Loucy (cell line): ENCODE measurements around the gene ZNF511.
A peak's percentile ranks its signal among the peaks of the same experiment; 100 is the strongest.

Source experiments
- H2AFZ ChIP-seq: fragments of 200-600 bp; sonication (generic); 2 replicates; pipeline ENCODE4 v1.6.0; 2016; ENCODE audit warnings: antibody characterized with exemption, mild to moderate bottlenecking, low read length, moderate library complexity
- H3F3A ChIP-seq: fragments of 200-600 bp; 2 replicates; pipeline ENCODE4 v1.6.0; 2016; ENCODE audit warnings: antibody characterized with exemption, low read depth, mild to moderate bottlenecking
- H3K27me3 ChIP-seq: fragments of 200-600 bp; sonication (generic); 2 replicates; pipeline ENCODE4 v1.6.1; 2014; ENCODE audit warnings: low read length, mild to moderate bottlenecking; ENCODE audit not compliant: insufficient read depth, poor library complexity, severe bottlenecking
- H3K36me3 ChIP-seq: fragments of 200-600 bp; sonication (generic); 2 replicates; pipeline ENCODE4 v1.6.1; 2016; ENCODE audit warnings: low read length; ENCODE audit not compliant: insufficient read depth
- H3K4me1 ChIP-seq: fragments of 200-600 bp; sonication (generic); 2 replicates; pipeline ENCODE4 v1.5.1; 2014; ENCODE audit warnings: low read length, mild to moderate bottlenecking; ENCODE audit not compliant: insufficient read depth, poor library complexity, severe bottlenecking
- H3K4me2 ChIP-seq: fragments of 200-600 bp; sonication (generic); 2 replicates; pipeline ENCODE4 v1.6.0; 2014; ENCODE audit warnings: antibody characterized with exemption, low read length, low read depth, mild to moderate bottlenecking; ENCODE audit not compliant: poor library complexity, severe bottlenecking
- H3K4me3 ChIP-seq: fragments of 200-600 bp; sonication (generic); 2 replicates; pipeline ENCODE4 v1.5.1; 2014; ENCODE audit warnings: low read length, mild to moderate bottlenecking, mixed read lengths; ENCODE audit not compliant: poor library complexity, severe bottlenecking
- H3K79me2 ChIP-seq: fragments of 200-600 bp; sonication (generic); 2 replicates; pipeline ENCODE4 v1.6.1; 2014; ENCODE audit warnings: low read length; ENCODE audit not compliant: insufficient read depth
- H3K9ac ChIP-seq: fragments of 200-600 bp; sonication (generic); 2 replicates; pipeline ENCODE4 v1.6.0; 2014; ENCODE audit warnings: mild to moderate bottlenecking, low read depth, low read length, moderate library complexity; ENCODE audit not compliant: poor library complexity, severe bottlenecking
- H3K9me2 ChIP-seq: fragments of 200-600 bp; sonication (generic); replicated peaks from 2 replicates; pipeline ENCODE4 v1.6.1; 2016; ENCODE audit warnings: low read depth, low read length, mixed read lengths
- H3K9me3 ChIP-seq: fragments of 200-600 bp; sonication (generic); 2 replicates; pipeline ENCODE4 v1.6.1; 2014; ENCODE audit warnings: mild to moderate bottlenecking, antibody characterized with exemption, low read length, low read depth; ENCODE audit not compliant: insufficient read depth
- H4K20me1 ChIP-seq: fragments of 200-600 bp; sonication (generic); 2 replicates; pipeline ENCODE4 v1.6.0; 2014; ENCODE audit warnings: antibody characterized with exemption, low read length, mild to moderate bottlenecking; ENCODE audit not compliant: insufficient read depth, poor library complexity, severe bottlenecking
- EZH2phosphoT487 ChIP-seq: fragments of 200-600 bp; IDR thresholded peaks from 2 replicates; pipeline ENCODE4 v1.6.1; 2018; ENCODE audit warnings: antibody characterized with exemption, mild to moderate bottlenecking, moderate library complexity, borderline replicate concordance
- TF ChIP-seq, protein P1 (sequence below): fragments of 200-600 bp; sonication (generic); conservative IDR thresholded peaks from 2 replicates; pipeline ENCODE4 v1.5.1; 2014; ENCODE audit warnings: mild to moderate bottlenecking, antibody characterized with exemption, low read length

Gene ZNF511

GRCh38 chr10:133261726-133262325 is 46.9 kb upstream of the ZNF511 start:
- peak overlapping the region; percentile 86 for H3K4me3 ChIP-seq
- H4K20me1 ChIP-seq = no peaks in the 10 kb centered on the region
- no peaks in the 10 kb centered on the region for H3K79me2 ChIP-seq
- H3K9me3 ChIP-seq = no peaks in the 10 kb centered on the region
- no peaks in the 10 kb centered on the region for H3K36me3 ChIP-seq
- peaks cover 13% of the 10 kb centered on the region for H3F3A ChIP-seq
- peaks cover 72% of the 10 kb centered on the region for H3K4me1 ChIP-seq
- H3K4me2 ChIP-seq = peak overlapping the region; percentile 80
- no peaks in the 10 kb centered on the region for H3K9me2 ChIP-seq
- H2AFZ ChIP-seq = peak overlapping the region; percentile 83
- TF ChIP-seq EZH2phosphoT487 = no peak
- TF ChIP-seq, protein P1, sequence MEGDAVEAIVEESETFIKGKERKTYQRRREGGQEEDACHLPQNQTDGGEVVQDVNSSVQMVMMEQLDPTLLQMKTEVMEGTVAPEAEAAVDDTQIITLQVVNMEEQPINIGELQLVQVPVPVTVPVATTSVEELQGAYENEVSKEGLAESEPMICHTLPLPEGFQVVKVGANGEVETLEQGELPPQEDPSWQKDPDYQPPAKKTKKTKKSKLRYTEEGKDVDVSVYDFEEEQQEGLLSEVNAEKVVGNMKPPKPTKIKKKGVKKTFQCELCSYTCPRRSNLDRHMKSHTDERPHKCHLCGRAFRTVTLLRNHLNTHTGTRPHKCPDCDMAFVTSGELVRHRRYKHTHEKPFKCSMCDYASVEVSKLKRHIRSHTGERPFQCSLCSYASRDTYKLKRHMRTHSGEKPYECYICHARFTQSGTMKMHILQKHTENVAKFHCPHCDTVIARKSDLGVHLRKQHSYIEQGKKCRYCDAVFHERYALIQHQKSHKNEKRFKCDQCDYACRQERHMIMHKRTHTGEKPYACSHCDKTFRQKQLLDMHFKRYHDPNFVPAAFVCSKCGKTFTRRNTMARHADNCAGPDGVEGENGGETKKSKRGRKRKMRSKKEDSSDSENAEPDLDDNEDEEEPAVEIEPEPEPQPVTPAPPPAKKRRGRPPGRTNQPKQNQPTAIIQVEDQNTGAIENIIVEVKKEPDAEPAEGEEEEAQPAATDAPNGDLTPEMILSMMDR = no peak
- no peaks in the 10 kb centered on the region for H3K27me3 ChIP-seq
- H3K9ac ChIP-seq = peak overlapping the region; percentile 87

DNA sequence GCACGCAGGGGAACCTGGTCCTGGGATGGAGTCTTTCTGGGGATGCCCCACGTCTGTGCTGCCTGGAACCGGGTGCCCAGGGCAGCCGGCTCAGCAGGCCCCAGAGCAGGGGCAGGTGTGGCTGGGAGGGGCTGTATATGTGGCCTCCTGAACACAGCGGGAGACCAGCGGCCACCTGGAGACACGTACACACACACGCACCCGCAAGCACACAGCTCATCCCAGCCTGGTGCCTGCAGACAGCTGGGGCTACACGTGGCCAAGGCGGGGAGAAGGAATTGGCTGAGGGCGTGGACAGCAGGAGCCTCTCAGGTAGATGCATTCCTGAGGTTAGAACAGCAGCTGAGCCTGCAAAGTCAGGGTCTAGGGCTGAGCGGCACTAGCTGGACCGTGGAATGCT is 46.0 kb upstream of the ZNF511 start:
- H3K9me3 ChIP-seq = no peaks in the 10 kb centered on the region
- no peak overlapping the region for H2AFZ ChIP-seq
- no peaks in the 10 kb centered on the region for H3K36me3 ChIP-seq
- H3K4me3 ChIP-seq = no peak overlapping the region
- no peaks in the 10 kb centered on the region for H3K27me3 ChIP-seq
- peaks cover 10% of the 10 kb centered on the region; the same call in 1 of the 2 replicates for H3F3A ChIP-seq
- no peaks in the 10 kb centered on the region for H3K9me2 ChIP-seq
- TF ChIP-seq EZH2phosphoT487 = no peak
- TF ChIP-seq, protein P1 = no peak
- no peak overlapping the region for H3K9ac ChIP-seq
- peak overlapping the region; percentile 48 for H3K4me2 ChIP-seq
- H3K4me1 ChIP-seq = peaks cover 63% of the 10 kb centered on the region
- H3K79me2 ChIP-seq = no peaks in the 10 kb centered on the region
- no peaks in the 10 kb centered on the region for H4K20me1 ChIP-seq

- no peak overlapping the region for H3K9ac ChIP-seq
- peaks cover 54% of the 10 kb centered on the region for H3K4me1 ChIP-seq
- no peaks in the 10 kb centered on the region for H3K79me2 ChIP-seq
- H3K4me3 ChIP-seq = no peak overlapping the region
- H4K20me1 ChIP-seq = no peaks in the 10 kb centered on the region
- H2AFZ ChIP-seq = no peak overlapping the region
- no peaks in the 10 kb centered on the region for H3K9me3 ChIP-seq
- H3K4me2 ChIP-seq = no peak overlapping the region
- no peaks in the 10 kb centered on the region for H3K9me2 ChIP-seq
- no peaks in the 10 kb centered on the region for H3K36me3 ChIP-seq
- peaks cover 10% of the 10 kb centered on the region; the same call in 1 of the 2 replicates for H3F3A ChIP-seq
- TF ChIP-seq, protein P1 = no peak
- no peak for TF ChIP-seq EZH2phosphoT487
- no peaks in the 10 kb centered on the region for H3K27me3 ChIP-seq
Observed at GRCh38 chr10:133263674-133264073, 45.0 kb upstream of the ZNF511 start.
